NCI-H2227 (cell line): ENCODE measurements around the gene ZNF544.
A peak's percentile ranks its signal among the peaks of the same experiment; 100 is the strongest.
"Not testable (repeated sequence)": the region's sequence is repeated elsewhere in the genome, so short reads cannot be mapped to it uniquely, and the experiment has no call there.

Experiments
- DNase-seq: peaks from one replicate; lab custom pipeline; 2025; ENCODE audit not compliant: unreplicated experiment; lab: John Stamatoyannopoulos, UW

Gene ZNF544

DNA sequence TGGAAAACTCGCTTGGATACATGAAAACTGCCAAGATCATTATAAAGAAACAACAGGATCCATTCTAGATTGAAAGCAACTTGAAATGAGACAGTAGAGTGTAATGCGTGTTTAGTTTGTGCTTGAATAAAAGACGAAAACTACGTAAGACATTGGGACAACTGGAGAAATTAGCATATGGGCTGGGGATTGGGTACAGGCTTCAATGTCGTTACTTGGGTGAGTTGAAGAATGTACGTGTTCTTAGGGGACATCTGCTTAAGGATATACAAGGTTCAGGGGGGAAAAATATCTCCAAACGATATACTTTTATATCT is 76.0 kb downstream of the ZNF544 start:
- DNase-seq, result peak; percentile 79

DNA sequence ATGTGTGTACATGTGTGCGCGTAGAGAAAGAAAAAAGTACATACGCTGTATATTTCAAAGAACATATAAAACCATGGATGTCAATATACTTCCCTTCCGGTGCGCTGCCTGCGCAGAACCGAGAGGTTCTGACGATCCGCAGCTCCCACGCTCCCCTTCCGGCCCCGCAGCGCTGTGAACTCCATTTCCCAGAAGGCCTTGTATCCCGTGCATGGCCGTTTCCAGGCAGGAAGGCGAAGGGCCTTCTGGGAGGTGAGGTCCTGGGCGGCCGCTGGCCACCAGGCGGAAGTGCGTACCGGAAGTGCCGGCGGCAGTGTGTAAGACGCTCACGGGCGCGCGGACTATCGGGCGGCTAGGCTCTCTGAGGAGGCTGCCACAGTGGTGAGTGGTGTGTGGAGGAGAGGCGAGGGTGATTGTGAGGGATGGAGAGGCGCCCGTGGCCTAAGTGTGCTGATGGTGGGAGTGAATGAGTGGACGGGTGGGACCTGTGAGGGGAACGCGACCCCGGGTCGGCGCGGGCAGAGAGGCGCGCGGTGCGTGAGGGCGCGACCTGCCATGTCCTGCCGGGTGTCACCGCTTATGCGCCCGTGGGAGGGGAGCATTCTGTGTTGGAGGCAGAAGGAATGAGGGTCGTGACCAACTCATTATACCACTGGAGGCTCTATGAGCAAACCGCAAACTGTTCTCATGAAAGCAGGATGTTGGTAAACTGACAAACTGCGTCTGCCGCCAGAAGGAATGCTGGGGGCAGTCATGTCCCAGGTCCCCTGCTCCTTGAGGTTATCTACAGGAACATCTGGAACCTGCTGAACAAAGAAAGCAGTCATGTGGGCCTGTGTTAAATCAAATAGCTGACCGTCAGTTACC is 76.6 kb downstream of the ZNF544 start, which contains the start of gene ERVK3-1:
TSS of gene ERVK3-1 (plus strand) at position 313 of the 867 bp plus-strand sequence. CDS start 6,792 bp downstream, outside the sequence.
- peak; percentile 100 for DNase-seq

DNA sequence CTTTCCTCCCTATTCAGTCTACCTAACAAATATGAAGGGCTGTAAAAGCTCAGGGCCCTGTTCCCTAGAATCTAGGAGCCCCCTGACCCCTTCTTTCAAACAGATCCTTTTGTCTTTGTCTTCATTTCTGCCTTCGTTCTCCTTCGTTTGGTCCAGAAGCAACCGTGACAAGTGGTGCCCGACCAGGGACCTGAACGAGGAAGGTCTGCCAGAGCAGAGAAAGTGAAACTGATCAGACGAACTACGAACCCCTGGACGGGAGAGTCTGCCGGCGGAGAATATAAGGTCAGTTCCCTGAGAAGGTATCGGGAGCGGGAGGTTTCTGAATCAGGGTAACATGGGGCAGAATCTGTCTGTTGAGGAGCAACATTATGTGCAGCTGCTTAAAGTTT is 77.2 kb downstream of the ZNF544 start:
- DNase-seq, result peak; percentile 38

DNA sequence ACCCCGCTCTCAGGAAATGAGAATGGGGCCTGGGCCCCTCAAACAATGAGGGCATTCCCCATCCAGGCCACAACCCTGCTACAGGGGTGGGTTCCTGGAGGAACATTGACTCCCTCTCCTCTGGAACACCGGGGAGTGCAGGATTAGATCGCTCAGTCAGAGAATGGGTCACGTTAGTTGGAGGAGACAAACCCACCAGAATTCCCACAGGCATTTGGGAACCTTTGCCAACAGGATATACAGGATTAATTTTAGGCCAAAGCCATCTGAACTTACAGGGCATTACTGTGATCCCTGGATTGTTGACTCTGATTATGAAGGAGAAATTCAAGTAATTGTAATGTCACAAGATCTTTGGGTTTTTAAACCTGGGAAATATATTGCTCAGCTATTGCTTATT is 79.0 kb downstream of the ZNF544 start:
- no peak for DNase-seq

DNA sequence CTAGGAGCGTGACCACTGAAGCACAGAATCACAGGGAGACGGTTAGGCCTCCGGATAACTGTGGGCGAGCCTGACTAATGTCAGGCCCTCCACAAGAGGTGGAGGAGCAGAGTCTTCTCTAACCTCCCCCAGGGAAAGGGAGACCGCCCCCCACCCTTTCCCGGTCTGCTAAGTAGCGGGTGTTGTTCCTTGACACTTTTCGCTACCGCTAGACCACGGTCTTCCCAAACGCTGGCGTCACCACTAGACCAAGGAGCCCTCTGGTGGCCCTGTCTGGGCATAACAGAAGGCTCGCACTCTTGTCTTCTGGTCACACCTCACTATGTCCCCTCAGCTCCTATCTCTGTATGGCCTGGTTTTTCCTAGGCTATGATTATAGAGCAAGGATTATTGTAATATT is 82.0 kb downstream of the ZNF544 start:
- DNase-seq, result not testable (repeated sequence)

DNA sequence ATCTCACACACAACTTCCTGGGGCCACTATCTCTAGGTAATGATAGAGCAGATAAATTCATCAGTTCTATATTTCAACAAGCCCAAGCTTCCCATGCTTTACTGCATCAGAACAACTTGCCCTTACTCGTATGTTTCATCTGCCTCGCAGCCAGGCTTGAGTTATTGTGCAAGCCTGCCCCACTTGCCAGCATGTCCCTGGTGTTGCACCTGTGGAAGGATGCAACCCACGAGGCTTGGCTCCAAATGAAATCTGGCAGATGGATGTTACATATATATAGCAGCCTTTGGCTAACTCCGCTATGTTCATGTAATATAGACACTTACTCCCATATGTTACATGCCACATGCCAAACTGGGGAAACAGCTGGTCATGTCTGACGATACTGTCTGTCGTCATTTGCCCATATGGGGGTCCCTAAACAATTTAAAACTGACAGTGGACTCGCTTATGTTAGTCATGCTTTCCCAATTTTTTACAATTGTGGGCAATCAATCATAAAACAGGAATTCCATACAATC is 82.7 kb downstream of the ZNF544 start:
- no peak for DNase-seq
